Ovary (tissue), 9 donors: ENCODE data around the gene TAOK2. TPM values are rescaled to one million over a fixed set of nuclear protein-coding genes. Genes with fewer than 3 reads are reported as not detected.

ENCODE experiments used
- DNase-seq, 5 donors: peaks; one replicate each; pipeline ENCODE4 v3.0.0-alpha.2; 2019 to 2020
- H3K27ac ChIP-seq, 2 donors: fragments of 200-600 bp; one replicate each; pipeline versions ENCODE4 v1.5.1 to v1.8.0; 2019 to 2022
- H3K27me3 ChIP-seq: fragments of 200-600 bp; one replicate; pipeline ENCODE4 v1.8.0; 2022
- H3K36me3 ChIP-seq: fragments of 200-600 bp; sonication (generic); one replicate; pipeline ENCODE4 v1.5.1; 2019
- H3K4me1 ChIP-seq: one replicate; pipeline ENCODE4 v1.8.1; 2013; ENCODE audit warnings: mild to moderate bottlenecking, moderate library complexity; ENCODE audit not compliant: insufficient read depth
- H3K4me3 ChIP-seq: fragments of 200-600 bp; sonication (generic); one replicate; pipeline ENCODE4 v1.5.1; 2017
- H3K9me3 ChIP-seq, 2 donors: fragments of 200-600 bp in 1 of 2; sonication (generic) in 1 of 2; one replicate each; pipeline versions ENCODE4 v1.5.1 to v1.8.1; 2013 to 2019; ENCODE audit warnings: mild to moderate bottlenecking in 1 of 2, moderate library complexity in 1 of 2
- EP300 ChIP-seq: sonication (generic); formaldehyde crosslinking; IDR thresholded peaks from one replicate; pipeline ENCODE4 v1.6.1; 2017; ENCODE audit warnings: antibody characterized with exemption
- POLR2A ChIP-seq: fragments of 450-650 bp; IDR thresholded peaks from one replicate; pipeline ENCODE4 v1.6.1; 2017; ENCODE audit warnings: antibody characterized with exemption, mild to moderate bottlenecking, moderate library complexity
- WGBS, 3 donors: extraction: QIAGEN DNeasy Blood & Tissue Kit in 1 of 3; methylation state at CpG; one replicate each; pipeline versions ENCODE4 v1.1.5 to v1.1.7; 2013 to 2017; 5-methylcytosine and 5-hydroxymethylcytosine counted together
- intact Hi-C, 4 donors: fragments of 100-400 bp; cut with DNase I; formaldehyde crosslinking; loops; one replicate each; pipeline versions ENCODE4 v1.11.0 to v1.15.1; 2022 to 2023
- polyA plus RNA-seq, 2 donors: library from polyadenylated mRNA; stranded (reverse); fragments of 200-250 nt in 1 of 2; fragments of 350-450 nt in 1 of 2; fragmentation: Illumina TruSeq in 1 of 2; extraction: RNeasy Lipid Tissue Mini Kit (QIAGEN cat#74804) in 1 of 2; gene quantifications; one replicate each; pipeline ENCODE4 v1.2.3, GENCODE V29; 2013 to 2014
- total RNA-seq, 7 donors: library from RNA; depleted of rRNA in 2 of 7; stranded (reverse); fragments of >200 nt in 2 of 7; fragmentation: NEBNext Ultra II Directional in 3 of 7; extraction: Animal tissue kit (Norgen Biotek cat#: 25700) in 3 of 7; gene quantifications; one replicate each; pipeline versions ENCODE4 v1.1.0 to v1.2.4, GENCODE V29; 2016 to 2023
- TF ChIP-seq, protein P1 (sequence below), 3 donors: fragments of 450-650 bp in 2 of 3; fragments of 200-600 bp in 1 of 3; IDR thresholded peaks; one replicate each; pipeline versions ENCODE4 v1.5.1 to v1.8.0; 2016 to 2022; ENCODE audit warnings: antibody characterized with exemption in 3 of 3, mild to moderate bottlenecking in 1 of 3
- donor health status: DM: no; HTN: no; CAD: no; lungs with moderate emphysema.
- donor health status: DM: no; HTN: no; CAD: no.
- donor health status: Bipolar disorder and iron deficiency.
- donor health status: DM: yes; HTN: yes; CAD: no.
- donor health status: DM: no; HTN: no; CAD: no.
- donor health status: DM: yes; HTN: yes; CAD: no.

The TAOK2 gene
- total and polyA plus RNA-seq, 9 donors: 19.4 to 54.0 (median 39.1) TPM

DNA sequence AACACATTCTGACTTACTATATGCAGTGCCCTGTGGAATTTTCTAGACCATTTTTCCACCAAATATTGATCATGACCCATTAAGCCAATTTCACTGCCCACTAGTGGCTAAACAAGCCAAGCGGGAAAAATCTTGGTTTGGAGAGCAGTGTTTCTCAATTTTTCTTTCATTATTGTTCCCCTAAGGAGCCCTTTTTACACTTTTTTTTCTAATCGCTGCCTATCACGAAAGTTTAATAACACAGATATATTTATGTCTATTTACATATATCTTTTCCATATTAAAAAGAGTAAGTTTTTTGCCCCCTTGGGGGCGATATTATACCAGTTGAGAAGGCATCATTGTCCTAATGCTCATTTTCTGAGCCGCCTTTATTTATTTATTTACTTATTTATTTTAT is 68.2 kb downstream of the TAOK2 start:
- WGBS, 3 donors: 6 to 19% (median 12%) methylated on average over 5 of the region's 5 CpGs
- Histone ChIP-seq H3K27ac (no peak overlapping the region), H3K9me3 (no peaks in the 10 kb centered on the region), H3K27me3 (no peaks in the 10 kb centered on the region), H3K36me3 (no peaks in the 10 kb centered on the region), H3K4me1 (no peaks in the 10 kb centered on the region), H3K4me3 (no peak overlapping the region)
- TF ChIP-seq, protein P1, sequence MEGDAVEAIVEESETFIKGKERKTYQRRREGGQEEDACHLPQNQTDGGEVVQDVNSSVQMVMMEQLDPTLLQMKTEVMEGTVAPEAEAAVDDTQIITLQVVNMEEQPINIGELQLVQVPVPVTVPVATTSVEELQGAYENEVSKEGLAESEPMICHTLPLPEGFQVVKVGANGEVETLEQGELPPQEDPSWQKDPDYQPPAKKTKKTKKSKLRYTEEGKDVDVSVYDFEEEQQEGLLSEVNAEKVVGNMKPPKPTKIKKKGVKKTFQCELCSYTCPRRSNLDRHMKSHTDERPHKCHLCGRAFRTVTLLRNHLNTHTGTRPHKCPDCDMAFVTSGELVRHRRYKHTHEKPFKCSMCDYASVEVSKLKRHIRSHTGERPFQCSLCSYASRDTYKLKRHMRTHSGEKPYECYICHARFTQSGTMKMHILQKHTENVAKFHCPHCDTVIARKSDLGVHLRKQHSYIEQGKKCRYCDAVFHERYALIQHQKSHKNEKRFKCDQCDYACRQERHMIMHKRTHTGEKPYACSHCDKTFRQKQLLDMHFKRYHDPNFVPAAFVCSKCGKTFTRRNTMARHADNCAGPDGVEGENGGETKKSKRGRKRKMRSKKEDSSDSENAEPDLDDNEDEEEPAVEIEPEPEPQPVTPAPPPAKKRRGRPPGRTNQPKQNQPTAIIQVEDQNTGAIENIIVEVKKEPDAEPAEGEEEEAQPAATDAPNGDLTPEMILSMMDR (IDR thresholded peaks at IDR 0.05): peak; percentile 16 to 44 (median 35)
- no peak for TF ChIP-seq EP300
- no peak for TF ChIP-seq POLR2A
- no peak for DNase-seq
- intact Hi-C loops: no loop called here

Other genes starting within 250 kb of the TAOK2 start
- under 1 TPM; 0.12 to 0.72 (median 0.30) TPM for gene C16orf54, start 227.9 kb upstream of the TAOK2 start, total RNA-seq
- 1 to 10 TPM in 1 of 2 donors, under 1 TPM in 1; 0.16 to 1.7 TPM for gene C16orf54, start 227.9 kb upstream of the TAOK2 start, polyA plus RNA-seq
- gene ZG16, start 195.6 kb upstream of the TAOK2 start, total RNA-seq: under 1 TPM in 3 of 7 donors, not detected in 4; 0.07 to 0.48 (median 0.15) TPM
- gene ZG16, start 195.6 kb upstream of the TAOK2 start, polyA plus RNA-seq: not detected
- 10 to 100 TPM; 15.9 to 31.0 (median 20.7) TPM for gene KIF22, start 183.1 kb upstream of the TAOK2 start, total RNA-seq
- 10 to 100 TPM; 14.4 to 30.6 TPM for gene KIF22, start 183.1 kb upstream of the TAOK2 start, polyA plus RNA-seq
- gene MAZ, start 167.3 kb upstream of the TAOK2 start, total RNA-seq: 100 to 1,000 TPM in 5 of 7 donors, 10 to 100 TPM in 2; 50.6 to 256 (median 192) TPM
- gene MAZ, start 167.3 kb upstream of the TAOK2 start, polyA plus RNA-seq: 100 to 1,000 TPM; 105 to 152 TPM
- gene PRRT2, start 161.7 kb upstream of the TAOK2 start, total RNA-seq: 10 to 100 TPM; 26.0 to 64.5 (median 36.0) TPM
- gene PRRT2, start 161.7 kb upstream of the TAOK2 start, polyA plus RNA-seq: 10 to 100 TPM in 1 of 2 donors, 1 to 10 TPM in 1; 6.3 to 28.6 TPM
- 10 to 100 TPM; 41.3 to 83.6 (median 66.6) TPM for gene PAGR1, start 157.7 kb upstream of the TAOK2 start, total RNA-seq
- gene PAGR1, start 157.7 kb upstream of the TAOK2 start, polyA plus RNA-seq: 10 to 100 TPM; 13.9 to 63.3 TPM
- gene MVP, start 153.4 kb upstream of the TAOK2 start, total RNA-seq: 100 to 1,000 TPM in 6 of 7 donors, 10 to 100 TPM in 1; 74.2 to 191 (median 138) TPM
- gene MVP, start 153.4 kb upstream of the TAOK2 start, polyA plus RNA-seq: 10 to 100 TPM; 56.4 to 93.3 TPM
- 100 to 1,000 TPM in 4 of 7 donors, 10 to 100 TPM in 3; 88.2 to 121 (median 110) TPM for gene CDIPT, start 110.6 kb upstream of the TAOK2 start, total RNA-seq
- 100 to 1,000 TPM in 1 of 2 donors, 10 to 100 TPM in 1; 47.6 to 145 TPM for gene CDIPT, start 110.6 kb upstream of the TAOK2 start, polyA plus RNA-seq
- gene SEZ6L2, start 74.3 kb upstream of the TAOK2 start, total RNA-seq: 10 to 100 TPM in 1 of 7 donors, 1 to 10 TPM in 5, under 1 TPM in 1; 0.73 to 13.3 (median 3.1) TPM
- 1 to 10 TPM; 2.9 to 5.1 TPM for gene SEZ6L2, start 74.3 kb upstream of the TAOK2 start, polyA plus RNA-seq
- gene ASPHD1, start 73.4 kb upstream of the TAOK2 start, total RNA-seq: 1 to 10 TPM in 5 of 7 donors, under 1 TPM in 1, not detected in 1; 0.53 to 7.8 (median 1.6) TPM
- gene ASPHD1, start 73.4 kb upstream of the TAOK2 start, polyA plus RNA-seq: 1 to 10 TPM in 1 of 2 donors, under 1 TPM in 1; 0.38 to 1.1 TPM
- gene KCTD13, start 47.6 kb upstream of the TAOK2 start, total RNA-seq: 10 to 100 TPM; 18.4 to 36.8 (median 25.5) TPM
- 10 to 100 TPM in 1 of 2 donors, 1 to 10 TPM in 1; 7.0 to 16.3 TPM for gene KCTD13, start 47.6 kb upstream of the TAOK2 start, polyA plus RNA-seq
- 100 to 1,000 TPM in 3 of 7 donors, 10 to 100 TPM in 4; 81.3 to 143 (median 87.4) TPM for gene TMEM219, start 11.8 kb upstream of the TAOK2 start, total RNA-seq
- 100 to 1,000 TPM in 1 of 2 donors, 10 to 100 TPM in 1; 84.1 to 124 TPM for gene TMEM219, start 11.8 kb upstream of the TAOK2 start, polyA plus RNA-seq
- 10 to 100 TPM; 11.8 to 22.7 (median 17.1) TPM for gene HIRIP3, start 21.7 kb downstream of the TAOK2 start, total RNA-seq
- 10 to 100 TPM; 15.8 to 19.0 TPM for gene HIRIP3, start 21.7 kb downstream of the TAOK2 start, polyA plus RNA-seq
- 10 to 100 TPM; 23.8 to 71.1 (median 55.5) TPM for gene INO80E, start 22.4 kb downstream of the TAOK2 start, total RNA-seq
- 10 to 100 TPM; 38.8 to 81.6 TPM for gene INO80E, start 22.4 kb downstream of the TAOK2 start, polyA plus RNA-seq
- gene DOC2A, start 37.2 kb downstream of the TAOK2 start, total RNA-seq: 1 to 10 TPM; 1.4 to 7.2 (median 4.7) TPM
- 1 to 10 TPM; 1.5 to 3.2 TPM for gene DOC2A, start 37.2 kb downstream of the TAOK2 start, polyA plus RNA-seq
- not detected for gene C16orf92, start 49.3 kb downstream of the TAOK2 start, total RNA-seq
- not detected for gene C16orf92, start 49.3 kb downstream of the TAOK2 start, polyA plus RNA-seq
- gene TLCD3B, start 57.4 kb downstream of the TAOK2 start, total RNA-seq: under 1 TPM in 1 of 7 donors, not detected in 6; 0.15 TPM
- not detected for gene TLCD3B, start 57.4 kb downstream of the TAOK2 start, polyA plus RNA-seq
- 1,000 to 10,000 TPM in 1 of 7 donors, 100 to 1,000 TPM in 6; 395 to 1,259 (median 847) TPM for gene ALDOA, start 91.9 kb downstream of the TAOK2 start, total RNA-seq
- 100 to 1,000 TPM; 252 to 522 TPM for gene ALDOA, start 91.9 kb downstream of the TAOK2 start, polyA plus RNA-seq
- gene PPP4C, start 102.1 kb downstream of the TAOK2 start, total RNA-seq: 10 to 100 TPM; 21.9 to 55.8 (median 49.1) TPM
- gene PPP4C, start 102.1 kb downstream of the TAOK2 start, polyA plus RNA-seq: 10 to 100 TPM; 13.7 to 58.8 TPM
- gene TBX6, start 118.1 kb downstream of the TAOK2 start, total RNA-seq: 1 to 10 TPM in 3 of 7 donors, under 1 TPM in 4; 0.23 to 1.5 (median 0.75) TPM
- gene TBX6, start 118.1 kb downstream of the TAOK2 start, polyA plus RNA-seq: 1 to 10 TPM in 1 of 2 donors, under 1 TPM in 1; 0.08 to 1.1 TPM
- 10 to 100 TPM; 12.7 to 94.9 (median 63.1) TPM for gene YPEL3, start 122.3 kb downstream of the TAOK2 start, total RNA-seq
- 100 to 1,000 TPM in 1 of 2 donors, 10 to 100 TPM in 1; 30.2 to 134 TPM for gene YPEL3, start 122.3 kb downstream of the TAOK2 start, polyA plus RNA-seq
- gene GDPD3, start 139.7 kb downstream of the TAOK2 start, total RNA-seq: 1 to 10 TPM; 2.6 to 7.5 (median 4.6) TPM
- gene GDPD3, start 139.7 kb downstream of the TAOK2 start, polyA plus RNA-seq: 1 to 10 TPM; 3.7 to 4.4 TPM
- gene MAPK3, start 149.4 kb downstream of the TAOK2 start, total RNA-seq: 100 to 1,000 TPM in 5 of 7 donors, 10 to 100 TPM in 2; 41.7 to 136 (median 115) TPM
- gene MAPK3, start 149.4 kb downstream of the TAOK2 start, polyA plus RNA-seq: 100 to 1,000 TPM; 116 to 171 TPM
- 10 to 100 TPM in 4 of 7 donors, 1 to 10 TPM in 3; 6.7 to 33.3 (median 14.1) TPM for gene CORO1A, start 209.7 kb downstream of the TAOK2 start, total RNA-seq
- gene CORO1A, start 209.7 kb downstream of the TAOK2 start, polyA plus RNA-seq: 10 to 100 TPM in 1 of 2 donors, 1 to 10 TPM in 1; 1.6 to 12.2 TPM
- gene BOLA2B, start 219.8 kb downstream of the TAOK2 start, total RNA-seq: 100 to 1,000 TPM in 1 of 7 donors, 10 to 100 TPM in 6; 21.3 to 106 (median 40.1) TPM
- gene BOLA2B, start 219.8 kb downstream of the TAOK2 start, polyA plus RNA-seq: 10 to 100 TPM; 10.0 to 43.9 TPM
- gene SLX1A, start 220.0 kb downstream of the TAOK2 start, total RNA-seq: 10 to 100 TPM in 6 of 7 donors, 1 to 10 TPM in 1; 9.3 to 60.9 (median 33.9) TPM
- gene SLX1A, start 220.0 kb downstream of the TAOK2 start, polyA plus RNA-seq: 10 to 100 TPM in 1 of 2 donors, 1 to 10 TPM in 1; 3.5 to 12.5 TPM
- gene SULT1A3, start 225.4 kb downstream of the TAOK2 start, total RNA-seq: 10 to 100 TPM in 4 of 7 donors, 1 to 10 TPM in 3; 4.1 to 12.5 (median 10.5) TPM
- 10 to 100 TPM in 1 of 2 donors, 1 to 10 TPM in 1; 9.9 to 10.0 TPM for gene SULT1A3, start 225.4 kb downstream of the TAOK2 start, polyA plus RNA-seq